Left ventricle myocardium inferior (tissue), 1 donor: ENCODE data around the gene CASP5. TPM values are rescaled to one million over a fixed set of nuclear protein-coding genes. Genes with fewer than 3 reads are reported as not detected.
A peak's percentile ranks its signal among the peaks of the same experiment; 100 is the strongest.

Experiments
- DNase-seq: peaks from one replicate; pipeline ENCODE4 v3.0.0-alpha.2; 2020
- H3K27ac ChIP-seq: fragments of 200-600 bp; replicated peaks from 2 replicates; pipeline ENCODE4 v1.8.0; 2021
- H3K27me3 ChIP-seq: fragments of 200-600 bp; 2 replicates; pipeline ENCODE4 v1.8.0; 2021; ENCODE audit warnings: low read depth
- H3K36me3 ChIP-seq: fragments of 200-600 bp; 2 replicates; pipeline ENCODE4 v1.8.0; 2021
- H3K4me1 ChIP-seq: fragments of 200-600 bp; 2 replicates; pipeline ENCODE4 v1.8.0; 2021
- H3K4me3 ChIP-seq: fragments of 200-600 bp; 2 replicates; pipeline ENCODE4 v1.8.0; 2021; ENCODE audit warnings: mild to moderate bottlenecking, moderate library complexity
- H3K9me3 ChIP-seq: fragments of 200-600 bp; replicated peaks from 2 replicates; pipeline ENCODE4 v1.8.0; 2021
- intact Hi-C: fragments of 100-400 bp; cut with micrococcal nuclease; formaldehyde crosslinking; loops from one replicate; pipeline ENCODE4 v1.11.0; 2022
- total RNA-seq: library from RNA; stranded (reverse); fragmentation: NEBNext Ultra II Directional; extraction: Animal tissue kit (Norgen Biotek cat#: 25700); gene quantifications from one replicate; pipeline ENCODE4 v1.2.1, GENCODE V29; 2021
- TF ChIP-seq, protein P1 (sequence below): fragments of 200-600 bp; IDR thresholded peaks from 2 replicates; pipeline ENCODE4 v1.8.0; 2021; ENCODE audit warnings: antibody characterized with exemption, mild to moderate bottlenecking, borderline replicate concordance
- donor health status: DM: no; HTN: yes; CAD: no; lungs with severe emphysema.

The CASP5 gene
- total RNA-seq, 1 donor from 2014 or later: not detected

DNA sequence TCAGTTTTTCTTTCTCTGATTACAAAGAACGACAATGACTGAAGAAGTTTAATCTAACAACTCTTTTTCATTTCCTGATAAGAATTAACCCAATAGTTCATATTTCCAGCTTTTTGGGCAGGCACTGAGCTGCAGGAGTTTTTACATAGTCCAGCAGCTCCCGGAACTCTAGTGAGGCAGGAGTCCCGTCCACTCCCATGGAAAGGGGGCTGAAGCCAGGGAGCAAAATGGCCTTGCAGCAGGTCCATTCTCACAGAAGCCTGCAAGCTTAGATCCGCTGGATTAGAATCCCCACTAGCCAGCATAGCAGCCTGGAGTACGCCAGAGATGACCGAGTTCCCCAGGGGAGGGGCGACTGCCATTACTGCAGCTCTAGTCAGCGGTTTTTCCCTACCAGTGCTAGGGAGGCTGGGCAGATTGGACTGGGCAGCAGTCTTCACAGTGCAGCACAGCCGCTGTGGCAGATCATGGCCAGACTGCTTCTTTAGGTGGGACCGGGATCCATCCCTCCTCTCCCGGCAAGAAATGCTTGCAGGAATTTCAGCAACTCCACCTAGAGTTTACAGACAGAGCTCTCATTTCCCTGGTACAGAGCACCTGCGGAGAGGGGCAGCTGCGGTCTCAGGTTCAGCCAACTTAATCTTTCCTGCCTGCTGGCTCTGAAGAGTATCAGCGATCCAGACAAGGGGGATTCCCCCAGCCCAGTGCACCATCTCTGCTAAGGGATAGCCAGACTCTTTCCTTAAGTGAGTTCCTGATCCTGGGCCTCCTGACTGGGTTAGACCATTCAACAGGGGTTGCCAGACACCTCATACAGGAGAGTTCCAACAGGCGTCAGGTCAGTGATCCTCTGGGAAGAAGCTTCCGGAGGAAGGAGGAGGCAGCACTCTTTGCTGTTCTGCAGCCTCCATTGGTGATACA is 53.9 kb downstream of the CASP5 start:
- H3K9me3 ChIP-seq: peaks cover 30% of the 10 kb centered on the region
- DNase-seq: peak; percentile 25
- H3K4me3 ChIP-seq: peak overlapping the region; percentile 65
- peaks cover 32% of the 10 kb centered on the region for H3K4me1 ChIP-seq
- TF ChIP-seq, protein P1, sequence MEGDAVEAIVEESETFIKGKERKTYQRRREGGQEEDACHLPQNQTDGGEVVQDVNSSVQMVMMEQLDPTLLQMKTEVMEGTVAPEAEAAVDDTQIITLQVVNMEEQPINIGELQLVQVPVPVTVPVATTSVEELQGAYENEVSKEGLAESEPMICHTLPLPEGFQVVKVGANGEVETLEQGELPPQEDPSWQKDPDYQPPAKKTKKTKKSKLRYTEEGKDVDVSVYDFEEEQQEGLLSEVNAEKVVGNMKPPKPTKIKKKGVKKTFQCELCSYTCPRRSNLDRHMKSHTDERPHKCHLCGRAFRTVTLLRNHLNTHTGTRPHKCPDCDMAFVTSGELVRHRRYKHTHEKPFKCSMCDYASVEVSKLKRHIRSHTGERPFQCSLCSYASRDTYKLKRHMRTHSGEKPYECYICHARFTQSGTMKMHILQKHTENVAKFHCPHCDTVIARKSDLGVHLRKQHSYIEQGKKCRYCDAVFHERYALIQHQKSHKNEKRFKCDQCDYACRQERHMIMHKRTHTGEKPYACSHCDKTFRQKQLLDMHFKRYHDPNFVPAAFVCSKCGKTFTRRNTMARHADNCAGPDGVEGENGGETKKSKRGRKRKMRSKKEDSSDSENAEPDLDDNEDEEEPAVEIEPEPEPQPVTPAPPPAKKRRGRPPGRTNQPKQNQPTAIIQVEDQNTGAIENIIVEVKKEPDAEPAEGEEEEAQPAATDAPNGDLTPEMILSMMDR: no peak
- no peaks in the 10 kb centered on the region for H3K27me3 ChIP-seq
- peaks cover 4% of the 10 kb centered on the region for H3K36me3 ChIP-seq
- intact Hi-C loops: no loop called here
- peak overlapping the region; percentile 87 for H3K27ac ChIP-seq

DNA sequence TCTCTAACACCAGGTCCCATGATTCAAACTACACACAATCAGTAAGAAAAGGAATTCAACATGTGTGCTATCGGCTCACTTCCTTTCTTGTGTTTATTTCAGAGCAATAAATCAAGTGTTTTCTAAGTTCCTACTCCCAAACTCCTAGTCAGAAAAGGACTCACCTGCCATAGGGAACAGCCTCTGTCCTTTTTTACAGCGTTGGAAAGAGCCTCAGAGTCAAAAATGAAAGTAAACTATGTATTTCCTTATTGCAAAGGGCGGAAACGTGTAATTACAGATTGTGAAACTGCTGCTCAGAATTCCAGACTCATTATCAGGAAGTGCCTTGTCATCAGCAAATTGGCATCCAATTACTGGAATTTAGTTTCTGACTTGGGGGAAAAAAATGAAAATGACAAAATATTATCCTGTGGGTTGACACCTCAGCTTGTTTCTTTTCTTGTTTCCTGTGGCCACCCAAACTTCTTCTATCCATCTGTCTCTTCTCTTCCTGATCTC is 54.6 kb downstream of the CASP5 start, which contains the start of gene CASP4:
Gene CASP4, minus strand, starts transcription at position 220 of the 501 bp plus-strand sequence. Its CDS starts 49 bp downstream, at position 171.
- intact Hi-C loops: no loop called here
- peaks cover 11% of the 10 kb centered on the region for H3K36me3 ChIP-seq
- H3K9me3 ChIP-seq: peaks cover 27% of the 10 kb centered on the region
- TF ChIP-seq, protein P1: no peak
- H3K4me1 ChIP-seq: peaks cover 36% of the 10 kb centered on the region
- DNase-seq: no peak
- H3K27ac ChIP-seq: peak within 1 kb of the TSS; percentile 87
- H3K27me3 ChIP-seq: no peaks in the 10 kb centered on the region
- peak within 1 kb of the TSS; percentile 65 for H3K4me3 ChIP-seq

DNA sequence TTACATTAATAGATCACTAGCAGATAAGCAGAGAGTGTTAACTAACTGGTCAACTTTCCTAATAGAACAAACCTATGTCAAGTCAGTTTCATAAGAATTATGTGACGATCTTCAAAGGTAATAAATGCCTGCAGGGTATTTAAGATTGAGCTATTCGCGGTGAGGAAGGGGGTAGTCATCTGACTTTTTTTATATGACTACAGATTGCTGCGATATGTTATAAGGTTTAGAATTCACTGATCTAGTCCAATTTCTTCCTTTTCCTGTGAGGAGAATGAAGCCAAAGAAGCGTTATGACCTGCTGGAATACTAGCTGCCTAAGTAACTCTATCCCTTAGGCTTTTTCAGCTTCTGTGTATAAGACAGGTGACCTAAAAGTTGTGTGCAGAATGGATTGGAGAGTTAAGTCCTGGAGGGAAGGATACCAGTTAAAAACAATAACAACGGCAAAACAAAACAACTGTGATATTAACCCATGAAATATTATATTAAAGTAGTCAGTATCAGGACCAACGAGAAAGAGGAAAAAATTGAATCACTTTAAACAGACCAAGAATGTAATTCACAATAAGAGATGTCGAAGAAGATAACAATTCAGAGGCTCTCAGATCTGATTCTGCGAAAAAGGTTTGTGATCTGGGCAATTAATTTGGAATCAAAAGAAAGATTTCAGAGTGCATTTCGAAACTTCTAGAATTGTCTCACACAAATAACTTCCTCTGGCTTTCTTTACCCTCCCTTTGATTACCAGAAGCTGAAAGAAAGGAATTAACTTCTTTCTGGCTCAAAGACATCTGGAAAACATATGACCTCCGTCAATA is 55.2 kb downstream of the CASP5 start:
- Histone ChIP-seq H3K4me3 (peak overlapping the region; percentile 65), H3K36me3 (peaks cover 11% of the 10 kb centered on the region), H3K27ac (peak overlapping the region; percentile 87), H3K4me1 (peaks cover 42% of the 10 kb centered on the region), H3K9me3 (peaks cover 21% of the 10 kb centered on the region), H3K27me3 (no peaks in the 10 kb centered on the region)
- TF ChIP-seq, protein P1: no peak
- intact Hi-C loops: no loop called here
- no peak for DNase-seq

DNA sequence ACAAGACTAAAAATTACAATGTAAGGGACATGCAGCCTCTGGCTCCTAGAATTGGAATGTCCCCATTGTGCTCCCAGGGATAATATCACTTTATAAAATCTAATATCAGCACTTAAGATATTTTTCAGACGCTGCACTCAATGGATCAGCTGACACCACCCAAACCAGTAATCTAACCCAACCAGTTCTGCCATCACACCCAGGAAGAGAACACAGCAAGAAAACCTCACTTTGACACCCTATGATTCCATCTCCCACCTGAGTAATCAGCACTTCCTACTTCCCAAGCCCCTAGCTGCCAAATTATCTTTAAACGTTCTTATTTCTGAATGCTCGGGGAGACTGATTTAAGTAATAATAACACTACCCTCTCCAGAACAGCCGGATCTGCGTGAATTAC is 57.2 kb downstream of the CASP5 start:
- TF ChIP-seq, protein P1: no peak
- Histone ChIP-seq H3K36me3 (peaks cover 15% of the 10 kb centered on the region), H3K27me3 (no peaks in the 10 kb centered on the region), H3K27ac (no peak overlapping the region), H3K4me1 (peaks cover 48% of the 10 kb centered on the region), H3K4me3 (peak overlapping the region; percentile 65), H3K9me3 (peaks cover 10% of the 10 kb centered on the region)
- DNase-seq: no peak
- intact Hi-C loops: no loop called here

DNA sequence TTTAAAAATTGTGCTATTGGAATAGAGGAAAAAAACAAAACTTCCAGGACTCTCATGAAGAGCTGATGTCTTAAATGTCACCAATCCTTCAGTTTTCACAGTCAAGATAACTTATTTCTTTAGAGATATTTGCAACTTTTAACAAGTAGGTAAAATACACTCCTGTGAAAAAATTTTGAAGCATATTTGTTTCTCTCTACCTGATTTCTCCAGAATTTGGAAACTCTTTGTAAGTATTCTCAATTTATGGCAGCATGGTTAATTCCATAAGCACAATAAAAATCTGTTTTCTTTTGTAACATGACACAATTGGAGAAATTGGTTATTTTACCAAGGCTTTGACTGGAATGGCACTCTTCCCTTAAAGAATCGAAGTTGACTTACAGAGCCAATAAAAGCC is 58.7 kb downstream of the CASP5 start:
- Histone ChIP-seq H3K36me3 (peaks cover 15% of the 10 kb centered on the region), H3K27ac (no peak overlapping the region), H3K27me3 (no peaks in the 10 kb centered on the region), H3K4me1 (peaks cover 45% of the 10 kb centered on the region), H3K4me3 (no peak overlapping the region), H3K9me3 (peaks cover 10% of the 10 kb centered on the region)
- TF ChIP-seq, protein P1: no peak
- no peak for DNase-seq
- intact Hi-C loops: no loop called here
